ENCODE measurements around the gene GRID1. TPM values are rescaled to one million over a fixed set of nuclear protein-coding genes. Genes with fewer than 3 reads are reported as not detected.
A peak's percentile ranks its signal among the peaks of the same experiment; 100 is the strongest.

GRID1 gene
- total and polyA plus RNA-seq, 10 of the 15 experiments (the other 5 are each of a cell fraction or from before 2014, with no cell fraction given): 0.04 to 0.62 (median 0.08) TPM; not detected in 5

GRCh38 chr10:86017841-86018734, 348.5 kb downstream of the GRID1 start:
- no peak overlapping the region for H2AFZ ChIP-seq (ENCODE audit: control insufficient read depth, low read depth, low read length)
- no peaks in the 10 kb centered on the region for H3K79me2 ChIP-seq (ENCODE audit: control insufficient read depth, insufficient read depth, low read length)
- ChIA-PET POLR2A (no interaction called here), SMC1A (ENCODE audit: uncharacterized antibody, unreplicated experiment) (interaction anchor here (0.8 to 1.7 kb wide), 2 partner anchors 10 to 29 kb away, joined by 3 to 7 read pairs; no protein-coding TSS in a partner anchor), CTCF (interaction anchor here (1.0 to 1.5 kb wide), 3 partner anchors 13 to 29 kb away, joined by 3 to 4 read pairs (median 3); no protein-coding TSS in a partner anchor), RAD21 (ENCODE audit: unreplicated experiment) (no interaction called here)
- intact Hi-C loops (cut with micrococcal nuclease; ENCODE audit: unreplicated experiment) (no loop called here), in situ Hi-C loops (cut with MboI) (no loop called here)
- no peak overlapping the region for H3K4me3 ChIP-seq
- no peaks in the 10 kb centered on the region; the same call in 2 of the 3 replicates for H3K9me3 ChIP-seq (replicated peaks; ENCODE audit: control insufficient read depth, insufficient read depth, low read length)
- no peaks in the 10 kb centered on the region for H4K20me1 ChIP-seq (ENCODE audit: control insufficient read depth, insufficient read depth)
- H3K4me2 ChIP-seq (ENCODE audit: control insufficient read depth, insufficient read depth): no peak overlapping the region
- no peak overlapping the region for H3K27ac ChIP-seq (ENCODE audit: control insufficient read depth, insufficient read depth)
- H3K9ac ChIP-seq (ENCODE audit: control insufficient read depth, insufficient read depth, low read length): no peak overlapping the region
- ATAC-seq: peak; percentile 71
- no TSS peak for BruUV-seq (replicated peaks)
- TF ChIP-seq PML (IDR thresholded peaks at IDR 0.05; ENCODE audit: low read length) (no peak), CBX3 (IDR thresholded peaks at IDR 0.05; ENCODE audit: borderline replicate concordance, low read depth) (no peak), FOXK2 (IDR thresholded peaks at IDR 0.05) (no peak), RAD21 (IDR thresholded peaks at IDR 0.05; ENCODE audit: insufficient read depth, low read depth, low read length) (no peak), IKZF2 (IDR thresholded peaks at IDR 0.05) (peak in 1 of 2 experiments; percentile 12; a peak in 2 of 4 replicates), BHLHE40 (IDR thresholded peaks at IDR 0.05; ENCODE audit: borderline replicate concordance in 1 of 2, low read depth in 2 of 2, low read length in 1 of 2) (peak in 1 of 2 experiments; percentile 40; a peak in 1 of 4 replicates)
- DNase-seq (ENCODE audit: low read depth, low spot score): peak; percentile 45
- H3K27me3 ChIP-seq (replicated peaks in 1 of 2; ENCODE audit: control insufficient read depth in 2 of 2, insufficient read depth in 2 of 2, low read length in 1 of 2): no peaks in the 10 kb centered on the region
- WGBS (ENCODE audit: insufficient coverage, insufficient replicate concordance, low lambda C conversion rate, missing lambda C conversion rate): 12% methylated on average over 13 of the region's 13 CpGs
- peaks cover 5% of the 10 kb centered on the region; the same call in 1 of the 2 replicates for H3K4me1 ChIP-seq (ENCODE audit: control insufficient read depth, insufficient read depth, low read length)
- H3K36me3 ChIP-seq (ENCODE audit: control insufficient read depth in 2 of 2, insufficient read depth in 2 of 2, low read length in 1 of 2): no peaks in the 10 kb centered on the region
- FAIRE-seq: no peak

DNA sequence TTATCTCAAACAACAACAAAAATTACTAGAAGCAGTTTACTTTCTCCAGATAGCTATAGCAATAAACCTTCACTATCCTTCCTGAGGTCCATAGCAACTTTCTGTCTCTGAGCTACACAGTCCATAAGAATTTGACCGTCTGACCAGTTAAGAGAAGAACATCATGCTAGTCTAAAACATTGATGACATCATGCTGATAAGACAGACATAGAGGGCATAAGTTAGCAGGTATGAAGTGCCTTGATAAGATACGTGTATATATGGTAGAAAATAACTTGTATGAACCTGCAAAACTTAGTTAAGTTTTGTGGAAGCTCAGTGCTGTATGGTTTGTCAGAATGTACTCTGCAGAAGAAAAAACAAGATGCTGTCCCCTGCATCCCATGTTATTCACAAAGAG, 353.0 kb downstream of the GRID1 start:
- Histone ChIP-seq H3K9ac (ENCODE audit: control insufficient read depth, insufficient read depth, low read length) (no peak overlapping the region), H3K9me3 (replicated peaks; ENCODE audit: control insufficient read depth, insufficient read depth, low read length) (no peaks in the 10 kb centered on the region; the same call in 2 of the 3 replicates), H3K4me2 (ENCODE audit: control insufficient read depth, insufficient read depth) (no peak overlapping the region), H3K27me3 (replicated peaks in 1 of 2; ENCODE audit: control insufficient read depth in 2 of 2, insufficient read depth in 2 of 2, low read length in 1 of 2) (no peaks in the 10 kb centered on the region), H3K4me1 (ENCODE audit: control insufficient read depth, insufficient read depth, low read length) (peaks cover 5% of the 10 kb centered on the region; the same call in 1 of the 2 replicates), H3K27ac (ENCODE audit: control insufficient read depth, insufficient read depth) (no peak overlapping the region), H3K4me3 (no peak overlapping the region), H3K36me3 (ENCODE audit: control insufficient read depth in 2 of 2, insufficient read depth in 2 of 2, low read length in 1 of 2) (no peaks in the 10 kb centered on the region), H3K79me2 (ENCODE audit: control insufficient read depth, insufficient read depth, low read length) (no peaks in the 10 kb centered on the region), H2AFZ (ENCODE audit: control insufficient read depth, low read depth, low read length) (no peak overlapping the region), H4K20me1 (ENCODE audit: control insufficient read depth, insufficient read depth) (no peaks in the 10 kb centered on the region)
- no peak for ATAC-seq
- no peak for DNase-seq (ENCODE audit: low read depth, low spot score)
- in situ Hi-C loops (cut with MboI) (no loop called here), intact Hi-C loops (cut with micrococcal nuclease; ENCODE audit: unreplicated experiment) (no loop called here)
- CTCF ChIA-PET: no interaction called here
- FAIRE-seq: no peak
- no TSS peak for BruUV-seq (replicated peaks)
- SMC1A ChIA-PET (ENCODE audit: uncharacterized antibody, unreplicated experiment): no interaction called here
- 12% methylated on average over 2 of the region's 2 CpGs for WGBS (ENCODE audit: insufficient coverage, insufficient replicate concordance, low lambda C conversion rate, missing lambda C conversion rate)
- POLR2A ChIA-PET: no interaction called here
- RAD21 ChIA-PET (ENCODE audit: unreplicated experiment): no interaction called here
- TF ChIP-seq SMAD1 (IDR thresholded peaks at IDR 0.05; ENCODE audit: low read depth, partially characterized antibody): no peak
- TF ChIP-seq ELK1 (IDR thresholded peaks at IDR 0.05; ENCODE audit: low read depth, low read length): no peak
- no peak for TF ChIP-seq RB1 (IDR thresholded peaks at IDR 0.05; ENCODE audit: borderline replicate concordance)
- TF ChIP-seq, protein P1, sequence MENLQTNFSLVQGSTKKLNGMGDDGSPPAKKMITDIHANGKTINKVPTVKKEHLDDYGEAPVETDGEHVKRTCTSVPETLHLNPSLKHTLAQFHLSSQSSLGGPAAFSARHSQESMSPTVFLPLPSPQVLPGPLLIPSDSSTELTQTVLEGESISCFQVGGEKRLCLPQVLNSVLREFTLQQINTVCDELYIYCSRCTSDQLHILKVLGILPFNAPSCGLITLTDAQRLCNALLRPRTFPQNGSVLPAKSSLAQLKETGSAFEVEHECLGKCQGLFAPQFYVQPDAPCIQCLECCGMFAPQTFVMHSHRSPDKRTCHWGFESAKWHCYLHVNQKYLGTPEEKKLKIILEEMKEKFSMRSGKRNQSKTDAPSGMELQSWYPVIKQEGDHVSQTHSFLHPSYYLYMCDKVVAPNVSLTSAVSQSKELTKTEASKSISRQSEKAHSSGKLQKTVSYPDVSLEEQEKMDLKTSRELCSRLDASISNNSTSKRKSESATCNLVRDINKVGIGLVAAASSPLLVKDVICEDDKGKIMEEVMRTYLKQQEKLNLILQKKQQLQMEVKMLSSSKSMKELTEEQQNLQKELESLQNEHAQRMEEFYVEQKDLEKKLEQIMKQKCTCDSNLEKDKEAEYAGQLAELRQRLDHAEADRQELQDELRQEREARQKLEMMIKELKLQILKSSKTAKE (IDR thresholded peaks at IDR 0.05; ENCODE audit: low read depth, poor library complexity, severe bottlenecking): no peak
